Measurements from ENCODE around the gene TNS4. TPM values are rescaled to one million over a fixed set of nuclear protein-coding genes. Genes with fewer than 3 reads are reported as not detected.

Gene TNS4
- total and polyA plus RNA-seq, 2 donors (not counting 1 experiment from before 2014, with no cell fraction given): under 0.01 to 0.05 TPM

GRCh38 chr17:40445751-40446468, 55.5 kb downstream of the TNS4 start:
- peaks cover 39% of the 10 kb centered on the region for H3K4me1 ChIP-seq (ENCODE audit: control insufficient read depth, extremely low read depth, insufficient read depth, low read length)
- peak in 1 of 2 donors; percentile 50 for DNase-seq (ENCODE audit: low read depth in 2 of 2)
- H4K20me1 ChIP-seq (ENCODE audit: control insufficient read depth, extremely low read depth, insufficient read depth, low read length): peaks cover 3% of the 10 kb centered on the region

DNA sequence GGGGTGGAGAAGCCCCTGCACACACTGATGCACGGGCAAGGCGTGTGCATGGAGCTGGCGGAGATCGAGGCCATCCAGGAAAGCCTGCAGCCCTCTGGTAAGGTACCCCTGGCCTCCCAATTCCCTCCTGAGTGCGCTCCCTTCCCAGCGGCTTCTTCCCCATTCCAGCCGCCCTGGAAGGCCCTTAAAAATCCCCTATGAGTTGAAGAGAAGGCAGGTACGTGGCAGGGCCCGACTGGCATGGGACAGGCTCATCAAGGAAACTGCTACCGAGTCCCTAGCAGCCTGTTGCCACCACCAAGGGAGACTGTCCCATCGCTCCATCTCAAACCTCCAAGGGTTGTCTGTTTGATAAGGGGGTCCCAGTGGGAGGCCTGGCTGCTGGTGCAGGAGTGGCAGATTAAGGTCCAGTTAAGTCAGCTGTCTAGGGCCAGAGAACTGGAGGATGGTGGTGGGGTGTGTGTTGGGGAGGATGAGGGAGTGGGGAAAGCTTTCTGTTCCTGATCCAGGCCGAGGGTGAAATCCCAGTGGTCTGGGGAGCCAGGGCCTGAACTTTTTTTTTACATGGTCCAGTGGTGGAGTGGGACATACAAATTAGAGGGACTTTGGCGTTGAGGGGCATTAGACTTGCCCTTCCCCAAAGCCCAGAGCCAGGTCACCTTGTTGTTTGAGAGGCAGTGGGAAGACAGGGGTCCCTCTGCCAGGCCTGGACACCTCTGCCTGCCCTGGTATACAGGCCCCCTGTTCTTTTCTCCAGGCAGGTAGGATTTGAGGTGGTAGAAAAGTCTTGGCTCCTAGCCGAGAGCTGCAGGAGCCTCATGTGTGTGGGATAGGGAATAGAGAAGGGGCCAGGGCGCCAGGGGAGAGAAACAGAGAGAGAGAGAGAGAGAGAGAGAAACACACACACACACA, 57.2 kb downstream of the TNS4 start:
- no peak overlapping the region for H2AFZ ChIP-seq (ENCODE audit: low read length)
- H3K4me3 ChIP-seq (replicated peaks in 1 of 4; ENCODE audit: control extremely low read depth in 1 of 4, insufficient read depth in 1 of 4, low read depth in 3 of 4, low read length in 4 of 4): peak overlapping the region; percentile 60 to 100 (median 98)
- H3K27ac ChIP-seq (ENCODE audit: insufficient read depth, low read length): peak overlapping the region; percentile 79
- peaks cover 11% of the 10 kb centered on the region for H3K36me3 ChIP-seq (ENCODE audit: control insufficient read depth, insufficient read depth, low read length)
- no peaks in the 10 kb centered on the region for H3K27me3 ChIP-seq (ENCODE audit: control insufficient read depth, insufficient read depth, low read length)
- DNase-seq (ENCODE audit: low read depth in 2 of 2): peak; percentile 37 to 62
- H3K4me1 ChIP-seq (ENCODE audit: control insufficient read depth, extremely low read depth, insufficient read depth, low read length): peaks cover 28% of the 10 kb centered on the region
- H3K9me3 ChIP-seq (ENCODE audit: control insufficient read depth, insufficient read depth, low read depth, low read length): no peaks in the 10 kb centered on the region
- H3K9ac ChIP-seq (ENCODE audit: insufficient read depth, low read length): peak overlapping the region; percentile 86
- peaks cover 59% of the 10 kb centered on the region for H3K79me2 ChIP-seq (ENCODE audit: control insufficient read depth, insufficient read depth, low read length)
- TF ChIP-seq, protein P1, sequence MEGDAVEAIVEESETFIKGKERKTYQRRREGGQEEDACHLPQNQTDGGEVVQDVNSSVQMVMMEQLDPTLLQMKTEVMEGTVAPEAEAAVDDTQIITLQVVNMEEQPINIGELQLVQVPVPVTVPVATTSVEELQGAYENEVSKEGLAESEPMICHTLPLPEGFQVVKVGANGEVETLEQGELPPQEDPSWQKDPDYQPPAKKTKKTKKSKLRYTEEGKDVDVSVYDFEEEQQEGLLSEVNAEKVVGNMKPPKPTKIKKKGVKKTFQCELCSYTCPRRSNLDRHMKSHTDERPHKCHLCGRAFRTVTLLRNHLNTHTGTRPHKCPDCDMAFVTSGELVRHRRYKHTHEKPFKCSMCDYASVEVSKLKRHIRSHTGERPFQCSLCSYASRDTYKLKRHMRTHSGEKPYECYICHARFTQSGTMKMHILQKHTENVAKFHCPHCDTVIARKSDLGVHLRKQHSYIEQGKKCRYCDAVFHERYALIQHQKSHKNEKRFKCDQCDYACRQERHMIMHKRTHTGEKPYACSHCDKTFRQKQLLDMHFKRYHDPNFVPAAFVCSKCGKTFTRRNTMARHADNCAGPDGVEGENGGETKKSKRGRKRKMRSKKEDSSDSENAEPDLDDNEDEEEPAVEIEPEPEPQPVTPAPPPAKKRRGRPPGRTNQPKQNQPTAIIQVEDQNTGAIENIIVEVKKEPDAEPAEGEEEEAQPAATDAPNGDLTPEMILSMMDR (conservative IDR thresholded peaks at IDR 0.05 in 1 of 2, IDR thresholded peaks at IDR 0.05 in 1 of 2; ENCODE audit: low read depth in 1 of 2, low read length in 2 of 2): no peak
- no peak for TF ChIP-seq EZH2 (IDR thresholded peaks at IDR 0.05; ENCODE audit: low read length, missing control alignments)
- H3K4me2 ChIP-seq (ENCODE audit: extremely low read depth, insufficient read depth, low read length): peak overlapping the region; percentile 93
- peaks cover 3% of the 10 kb centered on the region for H4K20me1 ChIP-seq (ENCODE audit: control insufficient read depth, extremely low read depth, insufficient read depth, low read length)

More at GRCh38 chr17:40445751-40446468, 55.5 kb downstream of the TNS4 start:
- Histone ChIP-seq H3K4me3 (replicated peaks in 1 of 4; ENCODE audit: control extremely low read depth in 1 of 4, insufficient read depth in 1 of 4, low read depth in 3 of 4, low read length in 4 of 4) (peak overlapping the region; percentile 60 to 100 (median 98)), H2AFZ (ENCODE audit: low read length) (no peak overlapping the region), H3K27me3 (ENCODE audit: control insufficient read depth, insufficient read depth, low read length) (no peaks in the 10 kb centered on the region), H3K4me2 (ENCODE audit: extremely low read depth, insufficient read depth, low read length) (peak overlapping the region; percentile 93), H3K9me3 (ENCODE audit: control insufficient read depth, insufficient read depth, low read depth, low read length) (no peaks in the 10 kb centered on the region), H3K79me2 (ENCODE audit: control insufficient read depth, insufficient read depth, low read length) (peaks cover 73% of the 10 kb centered on the region), H3K9ac (ENCODE audit: insufficient read depth, low read length) (peak overlapping the region; percentile 86), H3K27ac (ENCODE audit: insufficient read depth, low read length) (peak overlapping the region; percentile 79), H3K36me3 (ENCODE audit: control insufficient read depth, insufficient read depth, low read length) (peaks cover 11% of the 10 kb centered on the region)
- TF ChIP-seq, protein P1 (conservative IDR thresholded peaks at IDR 0.05 in 1 of 2, IDR thresholded peaks at IDR 0.05 in 1 of 2; ENCODE audit: low read depth in 1 of 2, low read length in 2 of 2): peak; percentile 4 to 39
- no peak for TF ChIP-seq EZH2 (IDR thresholded peaks at IDR 0.05; ENCODE audit: low read length, missing control alignments)

All from fibroblast of lung (primary cell).